HG02678 (cell line): ENCODE measurements around the gene DNAI1.
A peak's percentile ranks its signal among the peaks of the same experiment; 100 is the strongest.

Source experiments
- ATAC-seq: cut with Tn5 transposase; IDR thresholded peaks from one replicate; pipeline ENCODE4 v1.9.1; 2021; ENCODE audit warnings: mild to moderate bottlenecking, moderate library complexity; ENCODE audit not compliant: unreplicated experiment

DNAI1 gene

GRCh38 chr9:34486572-34486971 is 28.0 kb downstream of the DNAI1 start:
- ATAC-seq, result no peak

- no peak for ATAC-seq
Measured at GRCh38 chr9:34490360-34490759, 31.8 kb downstream of the DNAI1 start.

GRCh38 chr9:34490760-34491159 is 32.2 kb downstream of the DNAI1 start:
- ATAC-seq, result no peak

GRCh38 chr9:34491596-34491995 is 33.0 kb downstream of the DNAI1 start:
- ATAC-seq, result no peak

GRCh38 chr9:34492051-34492450 is 33.4 kb downstream of the DNAI1 start:
- ATAC-seq, result no peak

GRCh38 chr9:34493972-34494535 is 35.4 kb downstream of the DNAI1 start:
- ATAC-seq, result no peak

GRCh38 chr9:34496149-34496712 is 37.6 kb downstream of the DNAI1 start:
- no peak for ATAC-seq

- no peak for ATAC-seq
Measured at GRCh38 chr9:34498553-34498952, 39.9 kb downstream of the DNAI1 start.

GRCh38 chr9:34499076-34499475 is 40.5 kb downstream of the DNAI1 start:
- no peak for ATAC-seq

GRCh38 chr9:34500623-34501267 is 42.1 kb downstream of the DNAI1 start:
- ATAC-seq, result peak; percentile 50

GRCh38 chr9:34501372-34501771 is 42.8 kb downstream of the DNAI1 start:
- ATAC-seq, result no peak

GRCh38 chr9:34501889-34502425 is 43.4 kb downstream of the DNAI1 start:
- ATAC-seq, result no peak

GRCh38 chr9:34502471-34502870 is 43.9 kb downstream of the DNAI1 start:
- no peak for ATAC-seq

- no peak for ATAC-seq
Measured at GRCh38 chr9:34502891-34503290, 44.3 kb downstream of the DNAI1 start.

- no peak for ATAC-seq
Measured at GRCh38 chr9:34503406-34503805, 44.8 kb downstream of the DNAI1 start.

GRCh38 chr9:34505370-34506120 is 46.9 kb downstream of the DNAI1 start:
- no peak for ATAC-seq

GRCh38 chr9:34506623-34507022 is 48.0 kb downstream of the DNAI1 start:
- ATAC-seq, result no peak

- ATAC-seq, result no peak
Measured at GRCh38 chr9:34507556-34507955, 49.0 kb downstream of the DNAI1 start.

GRCh38 chr9:34507966-34508365 is 49.4 kb downstream of the DNAI1 start:
- ATAC-seq, result no peak

- ATAC-seq, result no peak
Measured at GRCh38 chr9:34508463-34508862, 49.9 kb downstream of the DNAI1 start.

GRCh38 chr9:34508951-34509350 is 50.3 kb downstream of the DNAI1 start:
- ATAC-seq, result no peak
